NCI-H1930 (cell line): ENCODE measurements around the gene BMF.

ENCODE experiments used
- DNase-seq, 2 experiments: peaks; one replicate each; lab custom pipeline; 2025; lab: John Stamatoyannopoulos, UW

BMF gene

GRCh38 chr15:40065166-40065565 is 43.5 kb downstream of the BMF start:
- DNase-seq, result no peak

- DNase-seq, result no peak
Measured at GRCh38 chr15:40064231-40064894, 44.3 kb downstream of the BMF start.

GRCh38 chr15:40063563-40064011 is 45.1 kb downstream of the BMF start:
- DNase-seq, result no peak

GRCh38 chr15:40062816-40063562 is 45.7 kb downstream of the BMF start:
- no peak for DNase-seq

- DNase-seq, result no peak
Measured at GRCh38 chr15:40061212-40061901, 47.3 kb downstream of the BMF start.

GRCh38 chr15:40060236-40060961 is 48.3 kb downstream of the BMF start:
- no peak for DNase-seq

- DNase-seq, result no peak
Measured at GRCh38 chr15:40059821-40060220, 48.9 kb downstream of the BMF start.

- DNase-seq, result no peak
Measured at GRCh38 chr15:40058476-40059140, 50.1 kb downstream of the BMF start.

- DNase-seq, result no peak
Measured at GRCh38 chr15:40055576-40056293, 52.9 kb downstream of the BMF start.

GRCh38 chr15:40054855-40055575 is 53.7 kb downstream of the BMF start:
- no peak for DNase-seq

- no peak for DNase-seq
Measured at GRCh38 chr15:40054605-40054854, 54.1 kb downstream of the BMF start.

- no peak for DNase-seq
Measured at GRCh38 chr15:40053831-40054604, 54.7 kb downstream of the BMF start.

GRCh38 chr15:40053079-40053830 is 55.4 kb downstream of the BMF start:
- no peak for DNase-seq

GRCh38 chr15:40052604-40053003 is 56.1 kb downstream of the BMF start:
- no peak for DNase-seq

- no peak for DNase-seq
Measured at GRCh38 chr15:40051616-40052415, 56.9 kb downstream of the BMF start.

GRCh38 chr15:40050788-40051470 is 57.8 kb downstream of the BMF start:
- no peak for DNase-seq

GRCh38 chr15:40048926-40049475 is 59.7 kb downstream of the BMF start:
- no peak for DNase-seq
